Measurements from ENCODE around the gene KRTAP13-3. TPM values are rescaled to one million over a fixed set of nuclear protein-coding genes. Genes with fewer than 3 reads are reported as not detected.

KRTAP13-3 gene, protein sequence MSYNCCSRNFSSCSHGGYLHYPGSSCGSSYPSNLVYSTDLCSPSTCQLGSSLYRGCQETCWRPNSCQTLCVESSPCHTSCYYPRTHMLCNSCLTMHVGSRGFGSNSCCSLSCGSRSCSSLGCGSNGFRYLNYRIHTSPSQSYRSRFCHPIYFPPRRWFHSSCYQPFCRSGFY
- not detected in 2 replicates for total RNA-seq

DNA sequence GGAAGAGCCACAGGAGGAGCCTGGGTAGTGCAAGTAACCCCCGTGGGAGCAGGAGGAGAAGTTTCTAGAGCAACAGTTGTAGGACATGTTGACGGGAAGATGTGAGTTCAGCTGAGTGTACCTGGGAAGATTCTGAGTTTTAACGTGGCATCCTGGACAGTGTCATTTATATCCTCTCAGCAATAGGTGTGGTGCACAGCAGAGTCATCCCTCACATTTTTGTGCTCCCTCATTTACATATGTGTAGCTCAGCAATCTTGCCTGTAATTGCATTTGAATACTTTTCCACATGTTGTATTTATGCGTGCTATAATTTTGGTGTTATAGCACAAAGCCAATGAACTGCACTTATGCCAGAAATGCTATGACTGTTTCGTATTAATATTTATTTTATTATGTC lies at the start of gene KRTAP13-3:
TSS of gene KRTAP13-3 (minus strand) at position 101 of the 400 bp plus-strand sequence. CDS start at position 87, 14 bp downstream.

DNA sequence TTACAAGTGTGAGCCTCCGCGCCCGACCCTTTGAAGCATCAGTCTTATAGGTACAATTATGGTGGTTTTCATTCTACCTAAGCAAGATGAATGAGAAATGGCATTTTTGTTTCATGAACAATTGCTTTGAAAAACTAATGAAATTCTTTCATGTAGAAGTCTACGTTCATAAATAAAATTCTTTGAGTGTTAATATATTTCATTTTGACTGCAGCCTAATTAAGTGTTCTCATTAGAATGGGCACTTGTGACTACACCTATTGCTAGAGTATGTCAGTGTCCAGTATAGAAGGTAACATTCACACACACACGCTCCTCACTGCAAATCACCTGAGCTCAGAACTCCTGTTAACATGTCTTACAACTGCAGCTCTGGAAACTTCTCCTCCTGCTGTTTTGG lies 14.2 kb upstream of the KRTAP13-3 start, which contains the start of gene KRTAP15-1:
TSS of gene KRTAP15-1 (plus strand) at position 301 of the 400 bp plus-strand sequence. CDS start at position 354, 53 bp downstream.

DNA sequence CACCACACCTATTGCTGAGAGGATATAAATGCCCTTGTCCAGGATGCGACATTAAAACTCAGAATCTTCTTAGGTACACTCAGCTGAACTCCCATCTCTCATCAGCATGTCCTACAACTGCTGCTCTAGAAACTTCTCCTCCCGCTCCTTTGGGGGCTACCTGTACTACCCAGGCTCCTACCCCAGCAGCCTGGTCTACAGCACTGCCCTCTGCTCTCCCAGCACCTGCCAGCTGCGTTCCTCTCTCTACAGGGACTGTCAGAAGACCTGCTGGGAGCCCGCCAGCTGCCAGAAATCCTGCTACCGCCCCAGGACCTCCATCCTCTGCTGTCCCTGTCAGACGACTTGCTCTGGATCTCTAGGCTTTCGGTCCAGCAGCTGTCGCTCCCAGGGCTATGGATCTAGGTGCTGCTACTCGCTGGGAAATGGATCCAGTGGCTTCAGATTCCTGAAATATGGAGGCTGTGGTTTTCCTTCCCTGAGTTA lies 4.5 kb upstream of the KRTAP13-3 start, which contains the start of gene KRTAP13-4:
TSS of gene KRTAP13-4 (plus strand) at position 51 of the 486 bp plus-strand sequence. CDS start at position 107, 56 bp downstream.

DNA sequence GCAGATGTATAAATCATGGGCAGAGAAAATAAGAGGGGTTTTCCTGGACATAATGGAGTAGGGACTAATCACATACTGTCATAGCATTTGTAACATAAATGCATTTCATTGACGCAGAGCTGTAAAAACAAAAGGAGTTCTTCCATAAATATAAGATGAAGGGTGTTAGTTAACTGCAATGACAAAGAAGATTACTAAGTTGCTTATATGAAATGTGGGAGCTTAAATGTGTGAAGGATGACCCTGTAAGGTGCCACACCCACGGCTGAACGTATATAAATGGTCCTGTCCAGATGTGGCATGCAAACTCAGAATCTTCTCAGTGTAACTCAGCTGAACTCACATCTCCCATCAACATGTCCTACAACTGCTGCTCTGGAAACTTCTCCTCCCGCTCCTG lies 30.0 kb downstream of the KRTAP13-3 start, which contains the start of gene KRTAP13-1:
TSS of gene KRTAP13-1 (plus strand) at position 301 of the 400 bp plus-strand sequence. CDS start at position 357, 56 bp downstream.

Other genes starting within 250 kb of the KRTAP13-3 start
- gene CLDN8, start 209.8 kb downstream of the KRTAP13-3 start, total RNA-seq = under 0.01 TPM in 2 replicates
- not detected in 2 replicates for gene KRTAP24-1, start 143.0 kb downstream of the KRTAP13-3 start, total RNA-seq
- gene KRTAP25-1, start 136.4 kb downstream of the KRTAP13-3 start, total RNA-seq = not detected in 2 replicates
- not detected in 2 replicates for gene KRTAP26-1, start 105.6 kb downstream of the KRTAP13-3 start, total RNA-seq
- not detected in 2 replicates for gene KRTAP27-1, start 88.2 kb downstream of the KRTAP13-3 start, total RNA-seq
- gene KRTAP23-1, start 77.3 kb downstream of the KRTAP13-3 start, total RNA-seq = not detected in 2 replicates
- not detected in 2 replicates for gene KRTAP13-2, start 53.7 kb downstream of the KRTAP13-3 start, total RNA-seq
- gene KRTAP13-1, start 29.9 kb downstream of the KRTAP13-3 start, total RNA-seq = not detected in 2 replicates
- gene KRTAP13-4, start 4.3 kb upstream of the KRTAP13-3 start, total RNA-seq = not detected in 2 replicates
- gene KRTAP15-1, start 14.3 kb upstream of the KRTAP13-3 start, total RNA-seq = not detected in 2 replicates
- gene KRTAP19-1, start 54.4 kb upstream of the KRTAP13-3 start, total RNA-seq = 0.24 TPM in 1 of 2 replicates, not detected in the other
- gene KRTAP19-2, start 61.5 kb upstream of the KRTAP13-3 start, total RNA-seq = not detected in 2 replicates
- gene KRTAP19-3, start 66.1 kb upstream of the KRTAP13-3 start, total RNA-seq = not detected in 2 replicates
- gene KRTAP19-4, start 71.2 kb upstream of the KRTAP13-3 start, total RNA-seq = not detected in 2 replicates
- not detected in 2 replicates for gene KRTAP19-5, start 76.2 kb upstream of the KRTAP13-3 start, total RNA-seq
- gene KRTAP19-6, start 115.9 kb upstream of the KRTAP13-3 start, total RNA-seq = not detected in 2 replicates
- gene KRTAP19-7, start 135.4 kb upstream of the KRTAP13-3 start, total RNA-seq = not detected in 2 replicates
- not detected in 2 replicates for gene KRTAP22-2, start 164.5 kb upstream of the KRTAP13-3 start, total RNA-seq
- not detected in 2 replicates for gene KRTAP6-3, start 166.5 kb upstream of the KRTAP13-3 start, total RNA-seq
- gene KRTAP6-2, start 173.0 kb upstream of the KRTAP13-3 start, total RNA-seq = not detected in 2 replicates
- not detected in 2 replicates for gene KRTAP22-1, start 175.2 kb upstream of the KRTAP13-3 start, total RNA-seq
- not detected in 2 replicates for gene KRTAP6-1, start 188.0 kb upstream of the KRTAP13-3 start, total RNA-seq
- not detected in 2 replicates for gene KRTAP20-1, start 190.5 kb upstream of the KRTAP13-3 start, total RNA-seq
- gene KRTAP20-4, start 194.7 kb upstream of the KRTAP13-3 start, total RNA-seq = not detected in 2 replicates
- gene KRTAP20-2, start 209.3 kb upstream of the KRTAP13-3 start, total RNA-seq = not detected in 2 replicates
- gene KRTAP20-3, start 216.9 kb upstream of the KRTAP13-3 start, total RNA-seq = not detected in 2 replicates